Testis (tissue), 2 donors: ENCODE results near the gene NHERF1.

Experiments
- POLR2A ChIP-seq: fragments of 450-650 bp; IDR thresholded peaks from one replicate; pipeline ENCODE4 v1.6.1; 2017; ENCODE audit warnings: antibody characterized with exemption, mild to moderate bottlenecking, moderate library complexity
- TF ChIP-seq, protein P1 (sequence below), 3 experiments: fragments of 450-650 bp in 2 of 3; fragments of 200-600 bp in 1 of 3; sonication (generic) in 1 of 3; IDR thresholded peaks; one replicate each; pipeline ENCODE4 v1.5.1; 2016 to 2019; ENCODE audit warnings: antibody characterized with exemption in 3 of 3, mild to moderate bottlenecking in 2 of 3, moderate library complexity in 1 of 3

DNA sequence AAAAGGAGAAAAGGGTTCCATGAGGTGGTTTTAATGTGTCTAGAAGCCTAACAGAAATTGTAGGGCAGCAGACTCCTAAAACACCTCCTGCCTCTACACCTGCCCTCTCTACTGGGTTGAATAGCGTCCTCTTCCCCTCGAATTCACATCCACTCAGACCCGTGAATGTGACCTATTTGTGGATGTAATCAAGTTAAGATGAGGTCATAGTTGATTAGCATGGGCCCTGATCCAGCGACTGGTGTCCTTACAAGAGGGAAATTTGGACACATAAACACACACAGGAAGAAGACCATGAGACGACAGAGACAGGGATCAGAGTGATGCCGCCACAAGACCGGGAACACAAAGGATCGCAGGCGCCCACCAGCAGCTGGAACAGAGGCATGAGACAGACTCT, 49.2 kb upstream of the NHERF1 start:
- TF ChIP-seq, protein P1, sequence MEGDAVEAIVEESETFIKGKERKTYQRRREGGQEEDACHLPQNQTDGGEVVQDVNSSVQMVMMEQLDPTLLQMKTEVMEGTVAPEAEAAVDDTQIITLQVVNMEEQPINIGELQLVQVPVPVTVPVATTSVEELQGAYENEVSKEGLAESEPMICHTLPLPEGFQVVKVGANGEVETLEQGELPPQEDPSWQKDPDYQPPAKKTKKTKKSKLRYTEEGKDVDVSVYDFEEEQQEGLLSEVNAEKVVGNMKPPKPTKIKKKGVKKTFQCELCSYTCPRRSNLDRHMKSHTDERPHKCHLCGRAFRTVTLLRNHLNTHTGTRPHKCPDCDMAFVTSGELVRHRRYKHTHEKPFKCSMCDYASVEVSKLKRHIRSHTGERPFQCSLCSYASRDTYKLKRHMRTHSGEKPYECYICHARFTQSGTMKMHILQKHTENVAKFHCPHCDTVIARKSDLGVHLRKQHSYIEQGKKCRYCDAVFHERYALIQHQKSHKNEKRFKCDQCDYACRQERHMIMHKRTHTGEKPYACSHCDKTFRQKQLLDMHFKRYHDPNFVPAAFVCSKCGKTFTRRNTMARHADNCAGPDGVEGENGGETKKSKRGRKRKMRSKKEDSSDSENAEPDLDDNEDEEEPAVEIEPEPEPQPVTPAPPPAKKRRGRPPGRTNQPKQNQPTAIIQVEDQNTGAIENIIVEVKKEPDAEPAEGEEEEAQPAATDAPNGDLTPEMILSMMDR (IDR thresholded peaks at IDR 0.05) = no peak
- no peak for TF ChIP-seq POLR2A
